Measurements from ENCODE around the gene DOCK9.
"Not testable (repeated sequence)": the region's sequence is repeated elsewhere in the genome, so short reads cannot be mapped to it uniquely, and the experiment has no call there.

- TF ChIP-seq, protein P1, sequence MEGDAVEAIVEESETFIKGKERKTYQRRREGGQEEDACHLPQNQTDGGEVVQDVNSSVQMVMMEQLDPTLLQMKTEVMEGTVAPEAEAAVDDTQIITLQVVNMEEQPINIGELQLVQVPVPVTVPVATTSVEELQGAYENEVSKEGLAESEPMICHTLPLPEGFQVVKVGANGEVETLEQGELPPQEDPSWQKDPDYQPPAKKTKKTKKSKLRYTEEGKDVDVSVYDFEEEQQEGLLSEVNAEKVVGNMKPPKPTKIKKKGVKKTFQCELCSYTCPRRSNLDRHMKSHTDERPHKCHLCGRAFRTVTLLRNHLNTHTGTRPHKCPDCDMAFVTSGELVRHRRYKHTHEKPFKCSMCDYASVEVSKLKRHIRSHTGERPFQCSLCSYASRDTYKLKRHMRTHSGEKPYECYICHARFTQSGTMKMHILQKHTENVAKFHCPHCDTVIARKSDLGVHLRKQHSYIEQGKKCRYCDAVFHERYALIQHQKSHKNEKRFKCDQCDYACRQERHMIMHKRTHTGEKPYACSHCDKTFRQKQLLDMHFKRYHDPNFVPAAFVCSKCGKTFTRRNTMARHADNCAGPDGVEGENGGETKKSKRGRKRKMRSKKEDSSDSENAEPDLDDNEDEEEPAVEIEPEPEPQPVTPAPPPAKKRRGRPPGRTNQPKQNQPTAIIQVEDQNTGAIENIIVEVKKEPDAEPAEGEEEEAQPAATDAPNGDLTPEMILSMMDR (IDR thresholded peaks at IDR 0.05): not testable (repeated sequence)
- not testable (repeated sequence) for TF ChIP-seq POLR2AphosphoS5, POLR2A (IDR thresholded peaks at IDR 0.05)
Measured at GRCh38 chr13:98754468-98754867, 223.4 kb downstream of the DOCK9 start.

Data from prostate gland (tissue), 2 donors.